ENCODE measurements around the gene SLC43A2. TPM values are rescaled to one million over a fixed set of nuclear protein-coding genes. Genes with fewer than 3 reads are reported as not detected.
"Not testable (repeated sequence)": the region's sequence is repeated elsewhere in the genome, so short reads cannot be mapped to it uniquely, and the experiment has no call there.

The SLC43A2 gene
- total RNA-seq, 1 experiment from 2014 or later = 3.3 TPM

DNA sequence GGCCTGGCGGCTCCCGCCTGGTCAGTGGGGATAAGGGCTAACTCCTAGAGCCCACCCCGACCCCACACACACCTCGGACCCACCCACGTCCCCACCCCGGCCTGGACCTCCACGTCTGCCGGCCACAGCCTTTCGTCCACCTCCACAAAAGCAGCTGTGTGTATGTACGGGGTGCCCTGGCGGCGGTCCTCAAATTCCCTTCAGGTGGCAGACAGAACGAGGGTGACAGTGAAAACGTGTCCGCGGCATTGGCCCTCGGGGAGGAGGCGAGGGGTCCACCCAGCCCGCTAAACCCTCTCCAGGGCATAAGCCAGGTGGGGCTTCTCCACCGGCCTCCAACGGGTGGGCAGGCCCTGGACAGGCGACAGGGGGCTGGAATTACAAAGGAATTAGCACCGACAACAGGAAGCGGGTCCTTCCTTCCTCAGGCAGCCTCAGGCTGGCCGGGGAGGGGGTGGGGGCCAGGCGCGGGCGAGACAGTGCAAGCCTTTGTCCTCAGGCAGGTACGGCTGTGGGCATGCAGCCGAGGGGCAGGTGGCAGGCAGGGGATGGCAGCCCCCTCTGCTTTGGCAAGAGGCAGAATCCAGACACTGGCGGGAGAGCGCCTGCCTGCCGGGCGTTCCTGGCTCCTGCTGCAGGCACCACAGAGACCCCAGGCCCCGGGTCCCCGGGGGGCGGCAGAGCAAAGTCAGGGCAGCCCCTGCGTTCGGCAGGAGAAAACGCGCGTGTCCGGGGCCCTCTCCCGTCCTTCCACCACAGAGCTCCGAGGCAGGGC lies 53.8 kb downstream of the SLC43A2 start:
- DNase-seq = no peak
- H3K4me1 Mint-ChIP-seq (ENCODE audit: low read depth, unreplicated experiment) = no peaks in the 10 kb centered on the region
- no peaks in the 10 kb centered on the region for H3K27me3 Mint-ChIP-seq (ENCODE audit: unreplicated experiment)
- no peaks in the 10 kb centered on the region for H3K9me3 Mint-ChIP-seq (ENCODE audit: low read depth, unreplicated experiment)
- no peaks in the 10 kb centered on the region for H3K36me3 Mint-ChIP-seq (ENCODE audit: insufficient read depth, unreplicated experiment)
- intact Hi-C loops (cut with micrococcal nuclease; ENCODE audit: unreplicated experiment) = loop anchor here (1.0 kb wide), 1 partner anchor 55 kb away; no protein-coding TSS in a partner anchor
- H3K27ac Mint-ChIP-seq (ENCODE audit: unreplicated experiment) = no peak overlapping the region
- no TSS peak for BruUV-seq (replicated peaks)
- TF ChIP-seq, protein P1, sequence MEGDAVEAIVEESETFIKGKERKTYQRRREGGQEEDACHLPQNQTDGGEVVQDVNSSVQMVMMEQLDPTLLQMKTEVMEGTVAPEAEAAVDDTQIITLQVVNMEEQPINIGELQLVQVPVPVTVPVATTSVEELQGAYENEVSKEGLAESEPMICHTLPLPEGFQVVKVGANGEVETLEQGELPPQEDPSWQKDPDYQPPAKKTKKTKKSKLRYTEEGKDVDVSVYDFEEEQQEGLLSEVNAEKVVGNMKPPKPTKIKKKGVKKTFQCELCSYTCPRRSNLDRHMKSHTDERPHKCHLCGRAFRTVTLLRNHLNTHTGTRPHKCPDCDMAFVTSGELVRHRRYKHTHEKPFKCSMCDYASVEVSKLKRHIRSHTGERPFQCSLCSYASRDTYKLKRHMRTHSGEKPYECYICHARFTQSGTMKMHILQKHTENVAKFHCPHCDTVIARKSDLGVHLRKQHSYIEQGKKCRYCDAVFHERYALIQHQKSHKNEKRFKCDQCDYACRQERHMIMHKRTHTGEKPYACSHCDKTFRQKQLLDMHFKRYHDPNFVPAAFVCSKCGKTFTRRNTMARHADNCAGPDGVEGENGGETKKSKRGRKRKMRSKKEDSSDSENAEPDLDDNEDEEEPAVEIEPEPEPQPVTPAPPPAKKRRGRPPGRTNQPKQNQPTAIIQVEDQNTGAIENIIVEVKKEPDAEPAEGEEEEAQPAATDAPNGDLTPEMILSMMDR (IDR thresholded peaks at IDR 0.05; ENCODE audit: unreplicated experiment) = no peak
- CTCF ChIA-PET = interaction anchor here (0.6 to 1.9 kb wide), 5 partner anchors 12 to 139 kb away, joined by 3 to 54 read pairs (median 3); partner anchors contain the start of genes RILP and SLC43A2
- H3K4me3 Mint-ChIP-seq (ENCODE audit: low read depth, unreplicated experiment) = no peak overlapping the region

DNA sequence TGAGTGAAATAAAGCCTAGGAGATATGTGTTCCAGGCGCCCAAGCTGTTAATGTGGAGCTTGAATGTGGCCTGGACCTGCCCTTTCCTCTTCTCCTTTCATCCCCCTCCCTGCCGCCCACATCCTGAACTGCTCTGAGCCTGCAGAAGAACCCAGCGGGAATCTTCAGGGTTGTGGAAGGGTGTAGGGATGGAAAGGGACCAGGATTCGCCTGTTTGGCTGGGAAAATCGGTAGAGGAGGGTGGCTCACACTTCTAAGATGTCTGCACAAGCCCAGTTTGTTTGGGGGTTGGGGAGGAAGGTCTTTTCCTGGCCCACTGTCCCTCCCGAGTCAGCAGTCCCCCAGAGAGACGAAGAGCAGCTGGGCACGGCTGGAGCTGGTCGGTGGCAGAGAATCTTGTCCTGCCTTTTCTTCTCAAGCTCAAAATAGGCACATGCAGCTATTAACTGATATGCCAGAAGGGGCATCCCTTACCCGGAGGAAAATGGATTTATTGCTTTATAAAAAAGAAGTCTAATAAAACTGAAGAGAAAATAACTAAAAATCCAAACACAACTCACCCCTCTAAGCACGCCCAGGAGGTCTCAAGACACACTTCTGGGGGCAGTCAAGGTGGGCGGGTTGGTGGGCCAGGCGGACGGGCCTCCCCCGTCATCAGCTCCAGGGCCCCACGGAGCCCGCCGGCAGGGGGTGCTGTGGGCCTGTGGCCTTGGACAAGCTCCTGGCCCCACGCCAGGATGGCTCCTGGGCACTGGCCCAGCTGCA lies 54.5 kb downstream of the SLC43A2 start:
- peak; percentile 89 for DNase-seq
- no peaks in the 10 kb centered on the region for H3K36me3 Mint-ChIP-seq (ENCODE audit: insufficient read depth, unreplicated experiment)
- TF ChIP-seq, protein P1 (IDR thresholded peaks at IDR 0.05; ENCODE audit: unreplicated experiment) = peak; percentile 83
- intact Hi-C loops (cut with micrococcal nuclease; ENCODE audit: unreplicated experiment) = loop anchor here (1.0 kb wide), 1 partner anchor 56 kb away; no protein-coding TSS in a partner anchor
- no TSS peak for BruUV-seq (replicated peaks)
- H3K4me3 Mint-ChIP-seq (ENCODE audit: low read depth, unreplicated experiment) = no peak overlapping the region
- H3K27ac Mint-ChIP-seq (ENCODE audit: unreplicated experiment) = no peak overlapping the region
- no peaks in the 10 kb centered on the region for H3K9me3 Mint-ChIP-seq (ENCODE audit: low read depth, unreplicated experiment)
- no peaks in the 10 kb centered on the region for H3K27me3 Mint-ChIP-seq (ENCODE audit: unreplicated experiment)
- CTCF ChIA-PET = interaction anchor here (0.6 to 1.9 kb wide), 8 partner anchors 10 to 140 kb away, joined by 3 to 54 read pairs (median 4); partner anchors contain the start of genes RILP and SLC43A2
- H3K4me1 Mint-ChIP-seq (ENCODE audit: low read depth, unreplicated experiment) = no peaks in the 10 kb centered on the region

DNA sequence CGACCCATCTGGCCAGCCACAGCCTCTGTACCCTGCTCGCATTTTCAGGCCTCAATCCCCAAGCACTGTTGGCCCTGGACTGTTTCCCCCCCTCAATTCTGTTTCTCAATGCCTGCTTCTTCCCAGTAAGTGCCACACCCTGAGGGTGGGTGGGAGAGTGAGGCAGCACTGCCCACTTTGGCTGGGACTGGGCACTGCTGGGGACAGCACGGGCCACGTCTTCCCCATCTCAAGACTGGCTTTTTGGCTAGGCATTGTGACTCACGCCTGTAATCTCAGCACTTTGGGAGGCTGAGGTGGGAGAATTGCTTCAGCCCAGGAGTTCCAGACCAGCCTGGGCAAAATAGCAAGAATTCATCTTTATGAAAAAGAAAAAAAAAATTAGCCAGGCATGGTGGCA lies 56.0 kb downstream of the SLC43A2 start:
- H3K4me1 Mint-ChIP-seq (ENCODE audit: low read depth, unreplicated experiment); DNase-seq; H3K27me3 Mint-ChIP-seq (ENCODE audit: unreplicated experiment); BruUV-seq (replicated peaks); H3K36me3 Mint-ChIP-seq (ENCODE audit: insufficient read depth, unreplicated experiment); H3K4me3 Mint-ChIP-seq (ENCODE audit: low read depth, unreplicated experiment); intact Hi-C loops (cut with micrococcal nuclease; ENCODE audit: unreplicated experiment); H3K27ac Mint-ChIP-seq (ENCODE audit: unreplicated experiment); H3K9me3 Mint-ChIP-seq (ENCODE audit: low read depth, unreplicated experiment): not testable (repeated sequence)
- CTCF ChIA-PET = interaction anchor here (0.6 kb wide), 1 partner anchor 76 kb away, joined by 3 read pairs; no protein-coding TSS in a partner anchor

- intact Hi-C loops (cut with micrococcal nuclease; ENCODE audit: unreplicated experiment) = no loop called here
Measured at GRCh38 chr17:1571341-1571704, 57.3 kb downstream of the SLC43A2 start.

More at GRCh38 chr17:1571341-1571704, 57.3 kb downstream of the SLC43A2 start:
- TF ChIP-seq, protein P1 (IDR thresholded peaks at IDR 0.05; ENCODE audit: unreplicated experiment) = no peak
- BruUV-seq (replicated peaks) = no TSS peak
- Mint-ChIP-seq H3K9me3 (ENCODE audit: low read depth, unreplicated experiment) (no peaks in the 10 kb centered on the region), H3K36me3 (ENCODE audit: insufficient read depth, unreplicated experiment) (no peaks in the 10 kb centered on the region), H3K27ac (ENCODE audit: unreplicated experiment) (no peak overlapping the region), H3K4me1 (ENCODE audit: low read depth, unreplicated experiment) (no peaks in the 10 kb centered on the region), H3K27me3 (ENCODE audit: unreplicated experiment) (no peaks in the 10 kb centered on the region), H3K4me3 (ENCODE audit: low read depth, unreplicated experiment) (no peak overlapping the region)
- no peak for DNase-seq
- CTCF ChIA-PET = interaction anchor here (1.3 kb wide), 1 partner anchor 59 kb away, joined by 3 read pairs; no protein-coding TSS in a partner anchor

All from Calu3 (cell line).